GM12892 (cell line): ENCODE data around the gene FBLL1.

Experiments
- POLR2A ChIP-seq: IDR thresholded peaks from 2 replicates; pipeline ENCODE4 v1.6.1; 2011; ENCODE audit warnings: low read depth, low read length, control low read depth
- POLR2AphosphoS5 ChIP-seq: IDR thresholded peaks from 2 replicates; pipeline ENCODE4 v1.6.1; 2011; ENCODE audit warnings: low read depth, low read length, control low read depth
- TAF1 ChIP-seq: IDR thresholded peaks from 2 replicates; pipeline ENCODE4 v1.6.1; 2011; ENCODE audit warnings: low read depth, mild to moderate bottlenecking, control low read depth, low read length, borderline replicate concordance

- TF ChIP-seq POLR2A (peak; percentile 95), TAF1 (peak; percentile 63; the same call in 1 of the 2 replicates), POLR2AphosphoS5 (peak; percentile 97)
Observed at GRCh38 chr5:168579488-168580226, 50.6 kb downstream of the FBLL1 start.
